GM12891 (cell line): ENCODE data around the gene C1orf74.

Experiments
- POLR2A ChIP-seq: IDR thresholded peaks from 2 replicates; pipeline ENCODE4 v1.6.1; 2011; ENCODE audit warnings: low read depth, low read length, control low read depth
- POLR2AphosphoS5 ChIP-seq: IDR thresholded peaks from 2 replicates; pipeline ENCODE4 v1.6.1; 2011; ENCODE audit warnings: low read depth, low read length, control low read depth
- TAF1 ChIP-seq: IDR thresholded peaks from 2 replicates; pipeline ENCODE4 v1.6.1; 2011; ENCODE audit warnings: low read depth, low read length, control low read depth

DNA sequence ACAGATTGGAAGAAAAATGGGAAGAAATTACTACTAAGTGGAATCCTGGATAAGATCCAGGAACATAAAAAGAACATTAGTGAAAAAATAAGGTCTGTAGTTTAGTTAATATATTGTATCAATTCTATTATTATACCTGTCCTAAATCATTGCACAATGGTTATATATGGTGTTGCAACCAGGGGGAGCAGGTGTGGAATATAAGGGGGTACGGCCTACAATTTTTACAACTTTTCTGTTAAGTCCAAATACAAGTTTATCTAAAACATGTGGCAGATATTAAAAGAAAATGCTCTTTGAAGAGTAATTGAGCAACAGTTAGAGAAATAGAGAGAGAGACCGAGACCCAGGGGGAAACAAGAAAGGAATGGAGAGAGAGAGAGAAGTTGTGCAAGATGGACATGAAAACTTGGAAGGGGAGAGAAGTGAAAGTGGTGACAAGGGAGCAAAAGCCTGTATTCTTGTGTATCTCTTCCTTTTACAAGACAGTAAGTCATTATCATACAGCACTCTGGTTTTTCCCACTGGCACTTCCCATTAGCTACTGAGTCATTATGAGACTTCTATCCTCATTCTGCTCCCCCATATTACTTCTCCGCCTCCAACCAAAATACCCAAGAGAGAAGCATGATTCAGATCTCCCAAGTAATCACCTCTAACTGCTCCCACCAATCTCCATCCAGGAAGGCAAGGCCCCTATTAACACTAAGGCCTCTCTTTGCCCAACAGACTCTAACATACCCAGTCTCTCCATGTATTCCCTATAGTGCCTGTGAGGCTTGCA lies 50.8 kb downstream of the C1orf74 start:
- no peak for TF ChIP-seq POLR2AphosphoS5
- no peak for TF ChIP-seq POLR2A
- no peak for TF ChIP-seq TAF1
